Measurements from ENCODE around the gene SEC23A. TPM values are rescaled to one million over a fixed set of nuclear protein-coding genes. Genes with fewer than 3 reads are reported as not detected.

The SEC23A gene
- total and polyA plus RNA-seq, 2 donors (not counting 3 experiments of a cell fraction or from before 2014, with no cell fraction given) = 78.3 to 155 TPM

DNA sequence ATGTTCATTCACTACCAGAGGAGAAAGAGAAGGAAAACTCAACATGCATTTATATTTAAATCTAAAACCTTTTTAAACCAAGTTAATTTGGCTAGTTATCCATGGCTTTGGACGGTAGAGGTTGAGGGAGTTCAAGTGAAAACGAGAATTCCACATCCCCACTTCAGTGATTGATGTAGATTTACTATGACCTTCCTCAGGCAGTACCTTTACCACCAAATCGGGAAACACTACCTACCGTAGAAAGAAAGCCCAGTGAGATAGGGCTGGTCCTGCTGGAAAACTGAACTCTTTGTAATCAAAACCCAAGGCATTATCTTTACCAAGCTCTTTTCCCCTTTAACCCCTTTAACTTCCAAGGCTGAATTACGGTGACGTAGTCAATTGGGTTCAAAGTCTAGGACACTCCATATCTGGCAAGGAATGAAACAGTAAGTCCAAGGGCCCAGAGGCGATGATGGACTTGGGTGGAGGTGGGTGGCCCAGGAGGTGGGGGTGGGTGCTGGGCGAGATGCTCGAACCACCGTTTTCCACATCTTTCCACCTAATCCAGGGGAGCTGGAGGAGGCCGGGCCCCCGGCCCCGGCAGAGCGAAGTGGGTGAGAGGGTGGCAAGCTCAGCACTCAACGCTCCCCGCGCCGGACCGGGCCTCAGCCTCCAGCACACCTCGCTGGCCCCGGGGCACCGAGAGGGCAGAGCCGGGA is 618 bp downstream of the SEC23A start:
- no peaks in the 10 kb centered on the region for H3K9me1 ChIP-seq (replicated peaks; ENCODE audit: control insufficient read depth, extremely low read depth, insufficient read depth, low read length)
- peak overlapping the region; percentile 83 for H3K27ac ChIP-seq (ENCODE audit: insufficient read depth, low read depth, low read length)
- peaks cover 22% of the 10 kb centered on the region for H3K4me1 ChIP-seq (ENCODE audit: control insufficient read depth, extremely low read depth, insufficient read depth, low read length)
- no peaks in the 10 kb centered on the region for H3K9me3 ChIP-seq (replicated peaks; ENCODE audit: control insufficient read depth, insufficient read depth, low read length)
- peak overlapping the region; percentile 52 for H2AFZ ChIP-seq (ENCODE audit: low read depth, low read length)
- FAIRE-seq = peak; percentile 76
- ChIA-PET POLR2A (interaction anchor here (0.9 to 1.8 kb wide), 7 partner anchors 11 to 330 kb away, joined by 3 to 19 read pairs (median 4); partner anchors contain the start of genes FBXO33, GEMIN2 and TRAPPC6B), CTCF (interaction anchor here (0.6 to 2.8 kb wide), 10 partner anchors 11 to 325 kb away, joined by 3 to 24 read pairs (median 3); partner anchors contain the start of gene GEMIN2)
- peaks cover 60% of the 10 kb centered on the region for H3K79me2 ChIP-seq (ENCODE audit: control insufficient read depth, insufficient read depth, low read length)
- no peaks in the 10 kb centered on the region for H3K36me3 ChIP-seq (ENCODE audit: control insufficient read depth in 2 of 2, extremely low read depth in 1 of 2, insufficient read depth in 2 of 2, low read length in 2 of 2)
- dilution Hi-C loops (cut with MboI; ENCODE audit: extremely low pct_ligation_motif_present, low sequenced_read_pairs) (no loop called here), intact Hi-C loops (cut with micrococcal nuclease) (loop anchor here (2.0 to 5.0 kb wide), 3 partner anchors 116 to 330 kb away; partner anchors contain the start of gene FBXO33)
- H3K27me3 ChIP-seq (ENCODE audit: control insufficient read depth in 2 of 2, insufficient read depth in 2 of 2, low read length in 2 of 2) = no peaks in the 10 kb centered on the region
- TF ChIP-seq JUN (IDR thresholded peaks at IDR 0.05; ENCODE audit: borderline replicate concordance, insufficient read depth, insufficient read length, low read depth) (no peak), GATA2 (IDR thresholded peaks at IDR 0.05; ENCODE audit: insufficient read depth, insufficient read length, low read depth, low read length) (no peak), POLR2A (IDR thresholded peaks at IDR 0.05; ENCODE audit: low read depth, low read length) (no peak), FOS (IDR thresholded peaks at IDR 0.05; ENCODE audit: borderline replicate concordance, insufficient read depth, low read length) (no peak), POLR2AphosphoS5 (IDR thresholded peaks at IDR 0.05; ENCODE audit: insufficient read depth, low read depth, low read length) (no peak), EZH2 (IDR thresholded peaks at IDR 0.05; ENCODE audit: borderline replicate concordance, low read depth, low read length, severe bottlenecking) (no peak), MYC (IDR thresholded peaks at IDR 0.05; ENCODE audit: low read depth, low read length) (no peak)
- TF ChIP-seq, protein P1, sequence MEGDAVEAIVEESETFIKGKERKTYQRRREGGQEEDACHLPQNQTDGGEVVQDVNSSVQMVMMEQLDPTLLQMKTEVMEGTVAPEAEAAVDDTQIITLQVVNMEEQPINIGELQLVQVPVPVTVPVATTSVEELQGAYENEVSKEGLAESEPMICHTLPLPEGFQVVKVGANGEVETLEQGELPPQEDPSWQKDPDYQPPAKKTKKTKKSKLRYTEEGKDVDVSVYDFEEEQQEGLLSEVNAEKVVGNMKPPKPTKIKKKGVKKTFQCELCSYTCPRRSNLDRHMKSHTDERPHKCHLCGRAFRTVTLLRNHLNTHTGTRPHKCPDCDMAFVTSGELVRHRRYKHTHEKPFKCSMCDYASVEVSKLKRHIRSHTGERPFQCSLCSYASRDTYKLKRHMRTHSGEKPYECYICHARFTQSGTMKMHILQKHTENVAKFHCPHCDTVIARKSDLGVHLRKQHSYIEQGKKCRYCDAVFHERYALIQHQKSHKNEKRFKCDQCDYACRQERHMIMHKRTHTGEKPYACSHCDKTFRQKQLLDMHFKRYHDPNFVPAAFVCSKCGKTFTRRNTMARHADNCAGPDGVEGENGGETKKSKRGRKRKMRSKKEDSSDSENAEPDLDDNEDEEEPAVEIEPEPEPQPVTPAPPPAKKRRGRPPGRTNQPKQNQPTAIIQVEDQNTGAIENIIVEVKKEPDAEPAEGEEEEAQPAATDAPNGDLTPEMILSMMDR (IDR thresholded peaks at IDR 0.05; ENCODE audit: extremely low read depth in 1 of 2, insufficient read depth in 1 of 2, low read depth in 1 of 2, low read length in 2 of 2) = no peak
- TF ChIP-seq, protein P2, sequence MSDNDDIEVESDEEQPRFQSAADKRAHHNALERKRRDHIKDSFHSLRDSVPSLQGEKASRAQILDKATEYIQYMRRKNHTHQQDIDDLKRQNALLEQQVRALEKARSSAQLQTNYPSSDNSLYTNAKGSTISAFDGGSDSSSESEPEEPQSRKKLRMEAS (IDR thresholded peaks at IDR 0.05; ENCODE audit: insufficient read depth, insufficient read length) = no peak
- H4K20me1 ChIP-seq (replicated peaks; ENCODE audit: control insufficient read depth, extremely low read depth, insufficient read depth, low read length) = no peaks in the 10 kb centered on the region
- H3K9ac ChIP-seq (replicated peaks; ENCODE audit: extremely low read depth, insufficient read depth, low read length) = peak overlapping the region; percentile 96
- peak overlapping the region; percentile 99 for H3K4me2 ChIP-seq (ENCODE audit: insufficient read depth, low read length)
- no TSS peak for BruUV-seq (replicated peaks)
- peak overlapping the region; percentile 70 to 98 (median 92) for H3K4me3 ChIP-seq (replicated peaks in 1 of 3; ENCODE audit: insufficient read depth in 1 of 3, low read depth in 1 of 3, low read length in 3 of 3)
- peak; percentile 58 for DNase-seq (ENCODE audit: low read depth, low spot score)
